ENCODE results near the gene SLC2A10.

DNA sequence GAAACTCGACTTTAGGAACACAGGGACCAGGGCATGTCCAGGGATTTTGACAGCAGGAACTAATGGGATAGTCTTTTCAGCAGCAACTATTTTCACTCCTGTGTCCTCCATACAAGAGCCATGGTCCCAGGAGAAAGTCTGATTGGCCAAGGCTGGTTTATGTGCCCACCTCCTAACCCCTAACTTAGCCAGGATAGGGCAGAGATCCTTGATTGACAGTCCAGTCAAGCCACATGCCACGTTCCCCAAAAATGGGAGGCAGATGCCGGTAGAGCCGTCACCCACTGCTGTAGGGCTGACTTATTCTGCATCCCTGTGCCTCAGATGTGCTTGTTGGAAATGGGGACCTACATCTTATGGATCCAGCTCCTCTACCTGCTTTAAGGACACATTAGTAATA is 22.3 kb downstream of the SLC2A10 start:
- TF ChIP-seq TAF1 (IDR thresholded peaks at IDR 0.05; ENCODE audit: borderline replicate concordance, low read depth, low read length) (no peak), CEBPB (IDR thresholded peaks at IDR 0.05; ENCODE audit: borderline replicate concordance in 1 of 2, low read depth in 2 of 2, low read length in 2 of 2) (no peak), HDAC6 (IDR thresholded peaks at IDR 0.05; ENCODE audit: unreplicated experiment) (no peak), SP1 (IDR thresholded peaks at IDR 0.05; ENCODE audit: low read depth, low read length) (no peak), SMC3 (IDR thresholded peaks at IDR 0.05; ENCODE audit: borderline replicate concordance, low read length) (no peak), ASH2L (IDR thresholded peaks at IDR 0.05; ENCODE audit: borderline replicate concordance, low read depth) (no peak), DPF2 (IDR thresholded peaks at IDR 0.05) (no peak), EGR1 (IDR thresholded peaks at IDR 0.05; ENCODE audit: borderline replicate concordance in 1 of 2, low read depth in 2 of 2, low read length in 2 of 2) (no peak), POLR2AphosphoS5 (IDR thresholded peaks at IDR 0.05; ENCODE audit: low read length) (no peak), POLR2A (IDR thresholded peaks at IDR 0.05; ENCODE audit: low read depth, low read length) (no peak), ZZZ3 (IDR thresholded peaks at IDR 0.05; ENCODE audit: control insufficient read depth, insufficient read length, low read depth) (no peak), EZH2 (IDR thresholded peaks at IDR 0.05; ENCODE audit: borderline replicate concordance, control insufficient read depth, low read depth, low read length) (no peak), KDM1A (IDR thresholded peaks at IDR 0.05; ENCODE audit: borderline replicate concordance) (no peak)
- TF ChIP-seq, protein P1, sequence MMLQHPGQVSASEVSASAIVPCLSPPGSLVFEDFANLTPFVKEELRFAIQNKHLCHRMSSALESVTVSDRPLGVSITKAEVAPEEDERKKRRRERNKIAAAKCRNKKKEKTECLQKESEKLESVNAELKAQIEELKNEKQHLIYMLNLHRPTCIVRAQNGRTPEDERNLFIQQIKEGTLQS (IDR thresholded peaks at IDR 0.05; ENCODE audit: borderline replicate concordance, extremely low read depth, low read depth, low read length) = no peak

Measured in GM12878 (cell line).